Caki2 (cell line): ENCODE data around the gene MEIS1. TPM values are rescaled to one million over a fixed set of nuclear protein-coding genes. Genes with fewer than 3 reads are reported as not detected.

ENCODE experiments used
- DNase-seq: peaks from one replicate; pipeline ENCODE4 v3.0.0-alpha.2; 2015; ENCODE audit warnings: low read depth
- in situ Hi-C: cut with HindIII; loops from 2 replicates; pipeline ENCODE4 v1.10.0; 2016; ENCODE audit warnings: low sequenced_read_pairs, low pct_unique_long_range_greater_than_20kb, mixed read lengths
- total RNA-seq: library from RNA; depleted of rRNA; stranded (reverse); fragments of >200 nt; shearing (Covaris generic); gene quantifications from 2 replicates; pipeline ENCODE4 v1.2.3, GENCODE V29; 2014; ENCODE audit warnings: low replicate concordance

The MEIS1 gene
- total RNA-seq, 1 experiment from 2014 or later: 2.7 TPM

GRCh38 chr2:66441581-66442320, 6.8 kb downstream of the MEIS1 start:
- DNase-seq: no peak
- in situ Hi-C loops: no loop called here

- no peak for DNase-seq
- in situ Hi-C loops: no loop called here
Observed at GRCh38 chr2:66442516-66443185, 7.7 kb downstream of the MEIS1 start.

- DNase-seq: no peak
- in situ Hi-C loops: no loop called here
Observed at GRCh38 chr2:66443186-66443978, 8.5 kb downstream of the MEIS1 start.

- in situ Hi-C loops: no loop called here
- DNase-seq: no peak
Observed at GRCh38 chr2:66443979-66444861, 9.3 kb downstream of the MEIS1 start.

GRCh38 chr2:66445076-66445924, 10.4 kb downstream of the MEIS1 start:
- in situ Hi-C loops: no loop called here

GRCh38 chr2:66445925-66446871, 11.3 kb downstream of the MEIS1 start:
- in situ Hi-C loops: no loop called here
- no peak for DNase-seq

More at GRCh38 chr2:66445076-66445924, 10.4 kb downstream of the MEIS1 start:
- no peak for DNase-seq

- in situ Hi-C loops: no loop called here
- DNase-seq: no peak
Observed at GRCh38 chr2:66446941-66447340, 12.0 kb downstream of the MEIS1 start.

GRCh38 chr2:66447677-66448076, 12.8 kb downstream of the MEIS1 start:
- in situ Hi-C loops: no loop called here
- no peak for DNase-seq

GRCh38 chr2:66448136-66448991, 13.4 kb downstream of the MEIS1 start:
- in situ Hi-C loops: no loop called here
- no peak for DNase-seq

- no peak for DNase-seq
- in situ Hi-C loops: no loop called here
Observed at GRCh38 chr2:66452214-66452613, 17.3 kb downstream of the MEIS1 start.

- no peak for DNase-seq
- in situ Hi-C loops: no loop called here
Observed at GRCh38 chr2:66452917-66453316, 18.0 kb downstream of the MEIS1 start.

GRCh38 chr2:66455490-66455889, 20.6 kb downstream of the MEIS1 start:
- in situ Hi-C loops: no loop called here
- DNase-seq: no peak

- in situ Hi-C loops: no loop called here
- no peak for DNase-seq
Observed at GRCh38 chr2:66456183-66457041, 21.5 kb downstream of the MEIS1 start.

GRCh38 chr2:66457545-66457944, 22.6 kb downstream of the MEIS1 start:
- no peak for DNase-seq
- in situ Hi-C loops: no loop called here

- no peak for DNase-seq
- in situ Hi-C loops: no loop called here
Observed at GRCh38 chr2:66460031-66460430, 25.1 kb downstream of the MEIS1 start.
